GM11168 (cell line): ENCODE data around the gene RPRML.
"Not testable (repeated sequence)": the region's sequence is repeated elsewhere in the genome, so short reads cannot be mapped to it uniquely, and the experiment has no call there.

ENCODE experiments used
- in situ Hi-C: fragments of 300-500 bp; cut with MboI; formaldehyde crosslinking; loops from one replicate; pipeline ENCODE4 v1.12.0; 2022; ENCODE audit warnings: low sequenced_read_pairs; ENCODE audit not compliant: unreplicated experiment

RPRML gene

DNA sequence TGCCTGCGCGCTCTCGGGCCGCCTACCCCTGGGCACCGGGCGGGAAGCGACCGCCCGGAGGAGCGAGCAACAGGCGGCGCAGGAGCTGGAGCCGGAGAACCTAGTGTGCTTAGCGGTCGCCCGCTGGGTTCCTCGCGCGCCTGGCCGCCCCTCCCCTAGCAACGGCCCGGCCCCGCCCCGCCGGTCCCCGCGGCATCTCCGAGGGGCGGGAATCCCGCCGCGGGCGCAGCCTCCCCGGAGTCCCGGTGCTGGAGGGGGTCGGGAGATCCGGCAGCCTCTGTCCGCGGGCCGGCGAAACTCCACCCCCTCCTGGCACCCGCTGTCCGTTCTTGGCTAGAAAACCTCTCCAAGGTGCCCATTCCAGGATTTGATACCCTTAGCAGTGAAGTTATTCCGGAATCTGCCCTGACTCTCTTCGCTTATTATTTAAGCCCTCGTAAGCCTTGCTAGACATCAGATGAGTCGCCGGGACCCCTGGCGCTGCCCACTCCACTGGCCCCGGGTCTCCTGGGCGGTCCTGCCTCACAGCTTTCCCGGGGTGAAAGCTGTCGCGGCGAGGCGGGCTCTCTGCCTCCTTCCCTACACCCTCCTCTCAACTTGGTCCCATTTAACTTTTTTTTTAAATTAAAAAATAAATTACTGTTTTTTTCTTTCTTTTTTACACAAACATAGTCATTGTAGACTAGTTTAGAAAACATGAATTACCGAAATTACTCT lies at the start of gene RPRML:
Gene RPRML, minus strand, starts transcription at position 107 of the 717 bp plus-strand sequence. CDS start 246 bp downstream, outside the sequence.
- in situ Hi-C loops = no loop called here

DNA sequence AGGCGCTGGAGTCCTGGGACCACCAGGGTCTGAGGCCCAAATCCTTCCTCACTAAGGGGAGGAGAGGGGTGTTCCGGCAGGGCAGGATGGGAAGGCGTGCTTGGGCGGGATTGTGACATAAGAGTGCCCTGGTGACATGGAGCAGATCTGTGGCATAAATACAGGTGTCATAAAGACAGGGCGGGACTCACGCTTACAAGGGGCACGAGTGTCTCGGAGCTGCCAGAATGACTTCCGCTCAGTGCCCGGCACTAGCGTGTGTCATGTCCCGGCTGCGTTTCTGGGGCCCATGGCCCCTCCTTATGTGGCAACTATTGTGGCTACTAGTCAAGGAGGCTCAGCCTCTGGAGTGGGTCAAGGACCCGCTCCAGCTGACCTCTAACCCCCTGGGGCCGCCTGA lies 37.9 kb upstream of the RPRML start:
- in situ Hi-C loops = not testable (repeated sequence)

DNA sequence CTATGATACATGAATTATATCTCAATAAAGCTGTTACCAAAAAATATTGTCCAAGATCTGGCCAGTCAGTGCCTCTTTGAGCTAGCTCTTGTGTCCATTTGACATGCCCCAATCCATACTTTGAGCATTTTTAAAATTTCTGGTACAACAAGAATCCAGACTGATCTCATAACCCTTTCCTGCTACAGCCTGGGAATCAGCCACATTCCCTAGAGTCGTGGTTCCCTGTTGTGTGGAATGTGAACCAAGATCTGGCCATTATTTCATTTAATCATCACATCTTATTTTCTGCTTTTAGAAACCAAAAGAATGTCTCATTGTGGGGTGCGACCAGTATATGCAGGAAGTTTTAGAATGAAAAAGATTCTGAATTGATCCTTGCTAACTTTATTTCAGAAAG lies 34.3 kb upstream of the RPRML start:
- in situ Hi-C loops = no loop called here

DNA sequence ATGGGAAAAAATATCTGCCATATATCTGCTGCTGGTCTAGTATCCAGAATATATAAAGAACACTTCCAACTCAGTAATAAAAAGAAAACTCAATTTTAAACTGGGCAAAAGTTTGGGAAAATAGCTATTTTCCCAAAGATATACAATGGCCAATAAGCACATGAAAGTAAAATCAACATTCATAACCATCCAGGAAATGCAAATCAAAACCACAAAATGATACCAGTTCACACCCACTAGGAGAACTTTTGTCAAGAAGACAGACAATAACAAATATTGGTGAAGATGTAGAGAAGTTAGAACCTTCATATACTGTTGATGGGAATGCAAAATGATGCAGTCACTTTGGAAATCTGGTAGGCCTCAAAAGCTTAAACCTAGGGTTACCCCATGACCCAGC lies 33.4 kb upstream of the RPRML start:
- in situ Hi-C loops = no loop called here

DNA sequence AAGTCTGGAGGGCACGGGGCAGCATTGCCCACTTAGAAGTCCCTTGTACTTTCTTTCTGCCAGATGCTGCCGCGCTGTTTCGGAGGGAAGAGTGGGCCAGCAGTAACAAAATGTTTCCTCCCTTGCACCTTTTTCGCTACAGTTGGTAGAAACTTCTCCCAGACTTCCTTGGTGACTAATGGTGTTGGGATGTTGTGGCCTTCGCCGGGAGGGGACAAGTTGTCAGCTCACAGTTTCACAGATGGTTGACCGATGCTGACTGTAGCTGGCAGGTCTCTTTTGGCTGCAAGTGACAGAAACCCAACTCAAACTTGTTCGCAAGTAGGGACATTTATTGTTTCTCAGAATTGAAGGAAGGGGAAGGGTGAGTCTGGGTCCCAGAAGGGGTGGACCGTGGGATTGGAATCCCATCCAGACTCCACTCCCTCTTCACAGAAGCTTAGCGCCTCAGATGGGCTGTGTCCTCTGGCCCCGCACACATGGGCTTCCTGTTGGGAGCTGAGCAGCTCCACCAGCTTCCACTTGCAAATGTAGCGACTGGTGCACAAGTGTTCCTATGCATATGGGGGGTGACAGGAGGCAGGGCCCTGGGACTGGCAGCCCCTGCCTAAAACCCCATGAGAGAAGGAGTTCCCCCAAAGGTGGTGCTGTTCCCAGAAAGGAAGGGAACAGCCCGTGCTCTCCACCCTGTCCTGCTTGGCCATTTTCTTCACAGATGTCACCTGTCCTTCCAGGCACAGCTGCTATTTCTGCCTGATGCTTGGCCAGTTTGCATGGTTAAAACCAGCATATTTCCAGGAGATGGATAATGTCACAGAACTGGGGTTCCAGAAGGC lies 30.9 kb upstream of the RPRML start:
- in situ Hi-C loops = no loop called here

DNA sequence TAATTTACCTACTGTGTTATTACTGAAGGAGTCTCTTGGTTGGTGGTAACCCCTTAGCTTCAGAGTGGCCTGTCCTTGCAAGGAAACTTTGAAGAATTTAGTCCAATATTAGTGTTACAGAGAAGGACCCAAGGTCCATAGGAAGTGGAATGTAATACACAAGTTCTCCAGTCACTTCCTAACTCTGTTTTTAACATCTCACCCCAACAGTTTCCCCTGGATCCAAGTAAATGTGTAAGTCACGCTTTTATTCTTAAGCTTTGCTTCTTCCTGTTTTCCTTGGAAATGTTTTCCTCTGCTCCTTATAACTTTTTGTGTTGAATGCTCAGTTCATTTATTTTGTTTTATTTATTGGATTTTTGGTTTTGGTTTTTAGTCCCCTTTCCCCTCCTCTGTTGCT lies 25.9 kb upstream of the RPRML start:
- in situ Hi-C loops = no loop called here

DNA sequence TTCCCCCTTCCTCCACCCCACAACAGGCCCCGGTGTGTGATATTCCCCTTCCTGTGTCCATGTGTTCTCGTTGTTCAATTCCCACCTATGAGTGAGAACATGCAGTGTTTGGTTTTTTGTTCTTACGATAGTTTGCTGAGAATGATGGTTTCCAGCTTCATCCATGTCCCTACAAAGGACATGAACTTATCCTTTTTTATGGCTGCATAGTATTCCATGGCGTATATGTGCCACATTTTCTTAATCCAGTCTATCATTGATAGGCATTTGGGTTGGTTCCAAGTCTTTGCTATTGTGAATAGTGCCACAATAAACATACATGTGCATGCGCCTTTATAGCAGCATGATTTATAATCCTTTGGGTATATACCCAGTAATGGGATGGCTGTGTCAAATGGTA lies 24.8 kb upstream of the RPRML start:
- in situ Hi-C loops = not testable (repeated sequence)

DNA sequence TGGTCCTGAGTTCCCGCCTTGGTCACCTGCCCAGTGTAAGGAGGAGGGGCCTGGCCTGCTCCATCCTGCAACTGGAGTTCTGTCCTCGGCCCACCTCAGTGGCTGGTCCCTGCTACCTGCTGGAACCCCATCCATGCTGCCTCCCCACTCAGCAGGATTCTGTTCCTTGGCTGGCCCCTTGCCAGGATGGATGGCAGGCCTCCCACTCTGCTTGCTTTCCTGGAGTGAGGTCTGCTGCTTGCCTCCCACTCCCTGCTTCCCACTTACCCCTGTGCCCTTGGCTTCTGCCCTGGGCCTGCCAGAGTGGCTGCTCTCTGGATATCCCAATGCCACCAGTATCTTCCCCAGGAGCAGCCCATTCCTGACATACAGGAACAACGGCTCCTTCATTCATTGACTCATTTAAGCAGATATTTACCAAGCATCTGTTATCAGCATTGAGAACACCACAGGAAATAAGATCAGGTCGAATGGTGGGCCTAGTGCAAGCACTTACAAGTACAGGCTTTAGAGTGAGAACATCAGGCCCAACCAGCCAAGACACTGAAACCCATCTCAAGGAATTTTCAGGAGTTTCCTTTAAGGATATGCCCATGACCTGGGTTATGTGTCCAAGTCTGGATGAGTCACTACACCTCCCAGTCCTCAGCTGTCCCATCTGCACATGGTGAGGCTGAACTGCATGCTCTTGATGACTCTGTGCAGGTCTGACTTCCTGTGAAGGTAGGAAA lies 17.0 kb upstream of the RPRML start:
- in situ Hi-C loops = no loop called here

DNA sequence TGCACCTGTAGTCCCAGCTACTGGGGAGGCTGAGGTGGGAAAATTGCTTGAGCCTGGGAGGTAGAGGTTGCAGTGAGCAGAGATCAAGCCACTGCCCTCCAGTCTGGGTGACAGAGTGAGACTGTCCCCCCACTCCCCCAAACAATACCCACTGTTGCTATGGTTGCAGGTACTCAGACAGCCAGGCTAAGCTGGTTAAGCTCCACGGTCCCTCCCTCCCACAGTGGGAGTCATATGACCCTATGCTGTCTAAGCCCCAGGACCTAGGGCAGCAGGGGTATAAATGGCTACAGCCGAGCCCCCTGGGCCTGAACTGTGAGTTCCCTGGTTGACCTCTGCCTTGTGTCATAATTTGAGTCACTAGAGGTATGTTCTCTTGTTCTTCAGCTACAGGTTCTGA lies 15.9 kb upstream of the RPRML start:
- in situ Hi-C loops = no loop called here

DNA sequence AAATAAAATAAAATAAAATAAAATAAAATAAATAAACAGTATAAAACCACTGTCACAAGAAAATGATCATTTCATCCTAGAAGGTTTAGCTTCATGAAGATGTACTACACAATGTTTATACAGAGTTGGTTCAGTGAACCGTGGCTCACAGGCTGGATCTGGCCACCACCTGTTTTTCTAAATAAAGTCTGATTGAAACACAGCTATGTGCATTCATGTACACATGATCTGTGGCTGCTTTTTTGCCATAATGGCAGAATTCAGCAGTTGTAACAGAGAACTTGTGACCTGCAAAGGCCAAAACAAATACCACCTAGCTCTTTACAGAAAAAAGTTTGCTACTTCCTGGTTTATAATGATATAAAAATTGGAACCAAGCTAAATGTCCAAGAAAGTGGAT lies 12.6 kb upstream of the RPRML start:
- in situ Hi-C loops = no loop called here

DNA sequence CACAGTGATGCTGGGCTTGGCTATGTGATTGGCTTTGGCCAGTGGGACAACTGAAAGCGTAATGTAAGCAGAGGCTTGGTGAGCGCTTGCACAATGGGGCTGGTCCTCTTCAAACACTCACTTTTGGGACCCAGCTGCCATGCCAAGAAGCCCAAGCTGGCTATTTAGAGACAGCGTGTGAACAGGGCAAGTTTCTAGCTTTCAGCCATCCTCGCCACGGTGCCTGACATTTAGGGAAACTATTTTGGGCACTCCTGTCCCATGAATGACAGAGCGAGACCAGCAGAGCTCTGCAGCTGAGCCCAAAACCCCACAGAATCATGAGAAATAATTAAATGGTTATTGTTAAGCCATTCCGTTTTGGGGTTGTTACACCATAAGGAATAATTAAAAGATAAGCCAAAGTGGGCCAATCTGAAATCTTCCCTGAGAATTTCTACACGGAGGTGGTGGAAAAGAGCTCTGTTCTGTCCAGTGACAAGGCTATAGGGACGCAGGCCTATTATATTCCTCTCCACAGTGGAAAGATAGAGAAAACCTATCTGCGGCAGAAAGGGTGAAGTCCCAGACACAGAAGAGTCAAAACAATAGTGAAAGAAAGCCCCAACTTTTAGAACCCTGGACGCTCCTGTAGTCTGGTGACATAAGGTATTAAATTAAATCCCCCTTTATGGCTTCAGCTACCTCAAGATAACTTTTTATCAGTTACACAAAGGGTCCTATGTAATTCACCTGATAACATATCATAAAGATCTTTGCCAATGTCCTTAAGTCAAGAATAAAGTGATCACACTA lies 10.8 kb upstream of the RPRML start:
- in situ Hi-C loops = no loop called here

DNA sequence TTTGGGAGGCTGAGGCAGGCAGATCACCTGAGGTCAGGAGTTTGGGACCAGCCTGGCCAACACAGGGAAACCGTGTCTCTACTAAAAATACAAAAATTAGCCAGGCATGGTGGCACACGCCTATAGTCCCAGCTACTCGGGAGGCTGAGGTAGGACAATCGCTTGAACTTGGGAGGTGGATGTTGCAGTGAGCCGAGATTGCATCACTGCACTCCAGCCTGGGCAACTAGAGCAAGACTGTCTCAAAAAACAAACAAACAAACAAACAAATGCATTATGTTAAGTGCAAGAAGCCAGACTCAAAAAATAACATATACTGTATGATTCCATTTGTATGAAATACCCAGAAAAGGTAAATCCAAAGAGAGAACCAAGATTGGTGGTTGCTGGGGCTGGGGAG lies 8.9 kb upstream of the RPRML start:
- in situ Hi-C loops = not testable (repeated sequence)

DNA sequence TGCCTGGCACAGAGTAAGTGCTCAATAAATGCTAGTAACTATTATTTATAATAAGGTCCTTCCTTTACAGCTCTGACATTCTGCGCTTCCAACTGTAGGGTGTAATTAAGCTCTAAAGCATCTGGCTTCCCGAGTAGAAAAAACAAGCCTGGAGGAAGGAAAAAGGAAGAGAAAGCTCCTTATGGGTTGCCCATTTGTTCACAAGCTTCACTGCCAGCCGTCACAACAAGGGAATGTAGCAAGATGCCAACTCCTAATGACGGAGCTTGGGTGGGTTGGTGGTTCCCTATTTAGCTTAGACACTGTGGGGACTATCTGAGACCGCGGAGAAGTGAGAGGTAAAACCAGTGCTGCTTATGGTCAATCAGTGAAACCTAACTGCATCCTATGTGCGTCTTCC lies 7.3 kb upstream of the RPRML start:
- in situ Hi-C loops = no loop called here

DNA sequence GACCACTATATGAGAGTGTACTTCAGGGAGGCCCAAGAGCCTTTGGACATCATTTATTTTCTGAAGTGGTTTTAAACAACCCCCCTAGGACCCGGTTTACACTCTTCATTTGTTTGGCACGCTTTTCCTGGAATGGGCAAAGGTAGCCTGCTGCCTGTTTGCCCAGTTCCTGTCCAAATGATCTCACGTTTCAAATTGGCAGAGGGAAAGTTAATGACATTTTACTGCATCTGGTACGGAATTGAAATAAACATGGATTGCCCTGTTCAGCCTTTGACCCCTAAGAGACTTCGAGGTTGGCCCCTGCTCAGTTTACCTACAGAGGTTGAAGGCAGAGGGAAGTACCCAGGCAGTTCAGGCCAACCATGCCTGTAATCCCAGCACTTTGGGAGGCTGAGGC lies 5.8 kb upstream of the RPRML start:
- in situ Hi-C loops = no loop called here

DNA sequence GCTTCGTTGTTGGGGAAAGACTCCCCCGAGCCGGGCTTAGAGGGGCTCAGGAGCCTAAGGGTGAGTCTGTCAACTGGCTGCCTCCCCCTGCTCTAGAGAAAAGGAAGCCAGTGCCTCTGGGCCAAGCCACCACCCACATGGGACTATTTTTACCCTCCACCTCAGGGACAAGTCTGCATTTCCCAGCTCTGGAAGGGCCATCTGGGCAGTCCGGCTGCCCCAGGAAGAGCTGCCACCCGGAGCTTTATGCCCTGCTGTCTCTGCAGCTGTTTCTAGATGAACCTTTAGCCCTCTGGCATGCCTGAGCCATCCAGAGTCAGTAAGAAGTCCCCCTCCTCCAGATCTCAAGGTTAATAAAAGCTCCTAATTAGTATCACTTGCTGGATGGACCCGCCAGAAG lies 5.3 kb upstream of the RPRML start:
- in situ Hi-C loops = no loop called here

DNA sequence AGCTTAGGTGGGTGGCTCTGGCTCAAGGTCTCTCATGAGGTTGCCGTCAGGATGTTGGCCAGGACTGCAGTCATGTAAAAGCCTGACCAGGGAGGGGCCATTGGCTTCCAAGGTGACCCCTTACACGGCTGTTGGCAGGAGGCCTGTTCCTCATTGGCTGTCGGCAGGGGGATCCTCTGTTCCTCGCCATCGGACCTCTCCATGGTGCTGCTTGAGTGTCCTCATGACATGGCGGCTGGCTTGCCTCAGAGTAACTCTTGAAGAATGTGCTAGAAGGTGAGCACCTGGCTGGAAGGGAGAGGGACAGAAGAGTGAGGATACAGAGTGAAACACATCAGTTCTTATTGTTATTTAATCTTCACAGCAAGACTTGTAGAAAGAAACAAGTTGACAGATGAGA lies 4.7 kb upstream of the RPRML start:
- in situ Hi-C loops = no loop called here

DNA sequence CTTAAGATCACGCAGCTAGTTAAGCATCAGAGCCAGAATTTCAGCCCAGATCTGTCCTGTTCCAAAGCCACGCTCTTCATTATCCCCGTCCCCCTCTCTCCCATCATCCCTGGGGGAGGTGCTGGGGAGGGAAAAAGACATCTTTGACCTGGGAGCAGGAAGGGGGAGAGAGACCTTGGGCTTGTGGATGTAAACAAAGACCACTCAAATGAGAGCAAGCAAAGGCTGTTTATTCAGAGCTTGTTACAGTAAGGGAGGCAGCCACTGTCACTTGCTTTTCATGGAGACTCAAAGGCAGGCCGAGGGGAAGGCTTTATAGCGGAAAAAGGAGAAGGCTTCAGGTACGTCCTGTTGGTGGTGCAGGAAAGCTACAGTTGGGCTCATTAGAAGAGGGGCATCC lies 3.5 kb upstream of the RPRML start:
- in situ Hi-C loops = no loop called here

DNA sequence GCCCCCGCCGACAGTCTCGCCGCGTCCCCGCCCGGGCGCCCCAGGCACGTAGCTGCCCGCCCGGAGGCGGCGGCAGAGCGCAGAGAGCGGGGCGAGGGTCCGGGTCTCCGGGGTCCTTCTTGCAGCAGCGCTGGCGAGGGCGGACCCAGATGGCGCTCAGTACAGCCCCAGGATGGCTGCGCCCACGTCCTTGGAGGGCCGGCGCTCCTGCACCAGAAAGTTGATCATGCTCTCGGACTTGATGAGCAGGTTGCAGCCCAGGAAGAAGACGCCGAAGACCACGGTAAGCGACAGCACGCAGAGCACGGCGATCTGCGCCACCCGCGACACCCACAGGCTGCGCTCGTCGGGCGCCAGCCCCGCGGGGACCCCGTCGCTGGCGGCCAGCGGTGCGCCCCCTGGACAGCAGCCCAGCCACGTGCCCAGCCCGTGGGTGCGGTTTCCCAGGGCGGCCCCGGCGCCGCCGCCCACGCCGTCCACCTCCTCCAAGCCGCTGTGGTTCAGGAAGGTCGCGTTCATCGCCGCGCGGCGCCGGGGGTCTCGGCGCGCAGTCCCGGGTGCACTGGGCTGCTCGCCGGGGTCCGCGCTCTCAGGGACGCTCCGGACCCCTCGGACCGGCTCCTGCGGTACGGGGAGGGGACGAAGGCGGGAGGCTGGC lies 435 bp downstream of the RPRML start:
- in situ Hi-C loops = no loop called here

DNA sequence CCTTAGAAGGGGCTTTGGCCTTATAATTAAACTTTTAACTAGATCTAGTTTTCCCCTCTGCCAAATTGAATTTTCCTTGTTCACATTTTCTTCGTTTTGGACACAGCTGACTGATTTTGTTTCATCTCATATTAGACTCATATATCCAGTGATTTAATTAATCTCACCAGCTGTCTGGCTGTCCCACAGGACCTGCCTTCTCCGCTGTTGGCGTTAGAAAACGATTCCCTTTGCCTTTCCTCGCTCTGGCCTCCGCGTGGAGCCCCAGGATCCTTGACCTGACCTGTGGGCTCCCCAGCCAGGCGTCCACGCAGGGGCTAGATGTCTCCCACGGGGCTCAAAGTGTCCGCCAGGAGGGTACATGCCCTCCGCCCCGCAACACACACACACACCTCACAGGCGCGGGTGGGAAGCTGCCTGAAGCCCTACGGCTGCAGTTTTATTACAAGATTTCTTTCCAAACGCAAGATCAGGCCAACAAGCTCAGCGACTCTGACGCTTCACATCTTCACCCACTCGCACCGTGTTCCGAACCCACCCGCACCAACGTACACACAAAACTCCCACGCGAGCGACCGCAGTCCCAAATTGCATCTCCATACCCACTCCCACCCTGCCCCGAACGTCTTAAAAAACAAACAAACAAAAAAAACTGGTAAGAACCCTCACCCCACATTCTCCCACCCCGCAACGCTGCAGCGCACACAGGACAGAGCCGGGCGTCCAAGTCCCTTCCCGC lies 1.1 kb downstream of the RPRML start:
- in situ Hi-C loops = no loop called here
